HepG2 (cell line): ENCODE results near the gene PIGBOS1. TPM values are rescaled to one million over a fixed set of nuclear protein-coding genes. Genes with fewer than 3 reads are reported as not detected.
A peak's percentile ranks its signal among the peaks of the same experiment; 100 is the strongest.

ENCODE experiments used
- HNF4A ChIP-seq: sonication (generic); formaldehyde crosslinking; IDR thresholded peaks from 2 replicates; pipeline ENCODE4 v1.4.0; 2020; ENCODE audit warnings: missing genetic modification reagents
- KDM4B ChIP-seq: sonication (generic); formaldehyde crosslinking; IDR thresholded peaks from 2 replicates; pipeline ENCODE4 v1.4.0; 2020; ENCODE audit warnings: missing genetic modification reagents
- KLF15 ChIP-seq: sonication (generic); formaldehyde crosslinking; IDR thresholded peaks from 2 replicates; pipeline ENCODE4 v1.8.1; 2023; ENCODE audit warnings: borderline replicate concordance, mild to moderate bottlenecking, inconsistent platforms, missing genetic modification reagents, mixed read lengths
- NFIB ChIP-seq: sonication (generic); formaldehyde crosslinking; IDR thresholded peaks from 2 replicates; pipeline ENCODE4 v1.9.0; 2021; ENCODE audit warnings: missing genetic modification reagents, mild to moderate bottlenecking, borderline replicate concordance
- NFIC ChIP-seq: IDR thresholded peaks from 2 replicates; pipeline ENCODE4 v1.6.1; 2012; ENCODE audit warnings: mild to moderate bottlenecking, low read length, inconsistent platforms
- NR3C1 ChIP-seq: sonication (generic); formaldehyde crosslinking; IDR thresholded peaks from 2 replicates; pipeline ENCODE4 v1.4.0; 2020; ENCODE audit warnings: missing genetic modification reagents
- RAD21 ChIP-seq: fragments of 450-650 bp; formaldehyde crosslinking; IDR thresholded peaks from 2 replicates; pipeline ENCODE4 v1.5.0; 2020; ENCODE audit warnings: mild to moderate bottlenecking
- RNF219 ChIP-seq: sonication (generic); formaldehyde crosslinking; IDR thresholded peaks from 2 replicates; pipeline ENCODE4 v1.5.0; 2020; ENCODE audit warnings: mild to moderate bottlenecking, missing genetic modification reagents
- TEAD3 ChIP-seq: optimal IDR thresholded peaks from 2 replicates; pipeline ENCODE3; 2016; ENCODE audit warnings: borderline replicate concordance
- ZNF44 ChIP-seq: sonication (generic); formaldehyde crosslinking; IDR thresholded peaks from 2 replicates; pipeline ENCODE4 v1.5.1; 2020; ENCODE audit warnings: mild to moderate bottlenecking, missing genetic modification reagents
- polyA plus RNA-seq, 8 experiments: library from polyadenylated mRNA; depleted of rRNA in 3 of 8; stranded (reverse) in 7 of 8; unstranded in 1 of 8; fragments of >200 nt; fragmentation: Illumina TruSeq in 4 of 8; extraction: Trizol in 4 of 8; gene quantifications; 2 replicates each; pipeline versions ENCODE4 v1.2.1 to v1.2.3, GENCODE V29; 2011 to 2016; ENCODE audit warnings: low read depth in 4 of 8, missing spikeins in 1 of 8, mixed read lengths in 1 of 8; ENCODE audit not compliant: insufficient read depth in 1 of 8
- total RNA-seq, 5 experiments: library from RNA; depleted of rRNA; stranded (reverse); fragments of >200 nt; fragmentation: Illumina TruSeq; extraction: Trizol; gene quantifications; 2 replicates each; pipeline ENCODE4 v1.2.3, GENCODE V29; 2016; ENCODE audit warnings: low read depth in 1 of 5
- TF ChIP-seq, protein P1 (sequence below): sonication (generic); formaldehyde crosslinking; conservative IDR thresholded peaks from 2 replicates; pipeline ENCODE4 v1.8.0; 2022; ENCODE audit warnings: low read depth, missing genetic modification reagents
- TF ChIP-seq, protein P2 (sequence below): sonication (generic); formaldehyde crosslinking; IDR thresholded peaks from 2 replicates; pipeline ENCODE4 v1.4.0; 2020; ENCODE audit warnings: mild to moderate bottlenecking, missing genetic modification reagents
- TF ChIP-seq, protein P3 (sequence below): sonication (generic); IDR thresholded peaks from 2 replicates; pipeline ENCODE4 v1.6.1; 2016; ENCODE audit warnings: low read depth, borderline replicate concordance
- TF ChIP-seq, protein P4 (sequence below): sonication (generic); formaldehyde crosslinking; IDR thresholded peaks from 2 replicates; pipeline ENCODE4 v1.4.0; 2020; ENCODE audit warnings: mild to moderate bottlenecking, low read depth, missing genetic modification reagents

Gene PIGBOS1
- total and polyA plus RNA-seq, 2 of the 13 experiments (the other 11 are each of a cell fraction or from before 2014, with no cell fraction given): 14.8 to 22.1 TPM

DNA sequence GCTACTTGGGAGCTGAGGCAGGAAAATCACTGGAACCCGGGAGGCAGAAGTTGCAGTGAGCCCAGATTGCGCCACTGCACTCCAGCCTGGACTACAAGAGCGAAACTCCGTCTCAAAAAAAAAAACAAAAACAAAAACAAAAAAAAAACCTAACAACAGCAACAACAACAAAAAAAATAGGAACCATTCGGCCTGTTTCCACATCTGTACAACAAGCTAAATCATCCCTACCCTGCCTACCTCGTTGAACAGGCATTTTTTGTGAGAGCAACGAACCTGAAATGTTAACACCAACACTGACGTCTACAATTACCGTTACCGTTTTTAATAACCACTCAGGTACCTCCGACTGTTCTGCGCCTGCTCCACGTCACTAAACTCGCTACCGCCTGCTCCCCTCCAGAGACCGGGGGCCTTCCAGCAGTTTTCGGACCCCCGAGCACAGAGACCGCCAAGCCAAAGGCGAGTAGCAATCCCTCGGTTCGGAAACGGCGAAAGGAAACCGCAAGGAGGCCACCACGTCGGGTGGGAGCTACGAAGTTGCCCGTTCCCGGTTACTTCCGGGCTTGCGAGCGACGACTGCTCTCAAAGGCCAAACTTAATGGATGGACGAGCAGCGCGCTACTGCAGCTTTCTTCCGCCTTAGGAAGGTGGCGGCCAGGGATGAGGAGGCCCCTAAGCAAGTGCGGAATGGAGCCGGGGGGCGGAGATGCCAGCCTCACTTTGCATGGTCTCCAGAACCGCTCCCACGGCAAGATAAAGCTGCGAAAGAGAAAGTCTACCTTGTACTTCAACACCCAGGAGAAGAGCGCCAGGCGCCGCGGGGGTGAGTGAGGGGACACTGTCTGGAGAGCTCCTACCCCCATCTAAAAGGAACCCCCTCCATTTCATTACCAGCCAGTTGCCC is at the start of gene PIGBOS1, which contains the start of gene PIGB (continued):
- TF ChIP-seq, protein P1, sequence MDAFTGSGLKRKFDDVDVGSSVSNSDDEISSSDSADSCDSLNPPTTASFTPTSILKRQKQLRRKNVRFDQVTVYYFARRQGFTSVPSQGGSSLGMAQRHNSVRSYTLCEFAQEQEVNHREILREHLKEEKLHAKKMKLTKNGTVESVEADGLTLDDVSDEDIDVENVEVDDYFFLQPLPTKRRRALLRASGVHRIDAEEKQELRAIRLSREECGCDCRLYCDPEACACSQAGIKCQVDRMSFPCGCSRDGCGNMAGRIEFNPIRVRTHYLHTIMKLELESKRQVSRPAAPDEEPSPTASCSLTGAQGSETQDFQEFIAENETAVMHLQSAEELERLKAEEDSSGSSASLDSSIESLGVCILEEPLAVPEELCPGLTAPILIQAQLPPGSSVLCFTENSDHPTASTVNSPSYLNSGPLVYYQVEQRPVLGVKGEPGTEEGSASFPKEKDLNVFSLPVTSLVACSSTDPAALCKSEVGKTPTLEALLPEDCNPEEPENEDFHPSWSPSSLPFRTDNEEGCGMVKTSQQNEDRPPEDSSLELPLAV (CRISPR knock-in tag): no peak
- TF ChIP-seq KLF15 (CRISPR knock-in tag) (no peak), RAD21 (CRISPR knock-in tag) (peak; percentile 30; the same call in 1 of the 2 replicates), NFIB (CRISPR knock-in tag) (no peak), KDM4B (peak; percentile 47; the same call in 1 of the 2 replicates), NR3C1 (CRISPR knock-in tag) (no peak), HNF4A (CRISPR knock-in tag) (0 out of 2 replicates have a peak, but pooled peaks have one; percentile 1), TEAD3 (peak; percentile 56), NFIC (no peak), ZNF44 (CRISPR knock-in tag) (0 out of 2 replicates have a peak, but pooled peaks have one; percentile 36), RNF219 (CRISPR knock-in tag) (peak; percentile 74; the same call in 1 of the 2 replicates)
- TF ChIP-seq, protein P2, sequence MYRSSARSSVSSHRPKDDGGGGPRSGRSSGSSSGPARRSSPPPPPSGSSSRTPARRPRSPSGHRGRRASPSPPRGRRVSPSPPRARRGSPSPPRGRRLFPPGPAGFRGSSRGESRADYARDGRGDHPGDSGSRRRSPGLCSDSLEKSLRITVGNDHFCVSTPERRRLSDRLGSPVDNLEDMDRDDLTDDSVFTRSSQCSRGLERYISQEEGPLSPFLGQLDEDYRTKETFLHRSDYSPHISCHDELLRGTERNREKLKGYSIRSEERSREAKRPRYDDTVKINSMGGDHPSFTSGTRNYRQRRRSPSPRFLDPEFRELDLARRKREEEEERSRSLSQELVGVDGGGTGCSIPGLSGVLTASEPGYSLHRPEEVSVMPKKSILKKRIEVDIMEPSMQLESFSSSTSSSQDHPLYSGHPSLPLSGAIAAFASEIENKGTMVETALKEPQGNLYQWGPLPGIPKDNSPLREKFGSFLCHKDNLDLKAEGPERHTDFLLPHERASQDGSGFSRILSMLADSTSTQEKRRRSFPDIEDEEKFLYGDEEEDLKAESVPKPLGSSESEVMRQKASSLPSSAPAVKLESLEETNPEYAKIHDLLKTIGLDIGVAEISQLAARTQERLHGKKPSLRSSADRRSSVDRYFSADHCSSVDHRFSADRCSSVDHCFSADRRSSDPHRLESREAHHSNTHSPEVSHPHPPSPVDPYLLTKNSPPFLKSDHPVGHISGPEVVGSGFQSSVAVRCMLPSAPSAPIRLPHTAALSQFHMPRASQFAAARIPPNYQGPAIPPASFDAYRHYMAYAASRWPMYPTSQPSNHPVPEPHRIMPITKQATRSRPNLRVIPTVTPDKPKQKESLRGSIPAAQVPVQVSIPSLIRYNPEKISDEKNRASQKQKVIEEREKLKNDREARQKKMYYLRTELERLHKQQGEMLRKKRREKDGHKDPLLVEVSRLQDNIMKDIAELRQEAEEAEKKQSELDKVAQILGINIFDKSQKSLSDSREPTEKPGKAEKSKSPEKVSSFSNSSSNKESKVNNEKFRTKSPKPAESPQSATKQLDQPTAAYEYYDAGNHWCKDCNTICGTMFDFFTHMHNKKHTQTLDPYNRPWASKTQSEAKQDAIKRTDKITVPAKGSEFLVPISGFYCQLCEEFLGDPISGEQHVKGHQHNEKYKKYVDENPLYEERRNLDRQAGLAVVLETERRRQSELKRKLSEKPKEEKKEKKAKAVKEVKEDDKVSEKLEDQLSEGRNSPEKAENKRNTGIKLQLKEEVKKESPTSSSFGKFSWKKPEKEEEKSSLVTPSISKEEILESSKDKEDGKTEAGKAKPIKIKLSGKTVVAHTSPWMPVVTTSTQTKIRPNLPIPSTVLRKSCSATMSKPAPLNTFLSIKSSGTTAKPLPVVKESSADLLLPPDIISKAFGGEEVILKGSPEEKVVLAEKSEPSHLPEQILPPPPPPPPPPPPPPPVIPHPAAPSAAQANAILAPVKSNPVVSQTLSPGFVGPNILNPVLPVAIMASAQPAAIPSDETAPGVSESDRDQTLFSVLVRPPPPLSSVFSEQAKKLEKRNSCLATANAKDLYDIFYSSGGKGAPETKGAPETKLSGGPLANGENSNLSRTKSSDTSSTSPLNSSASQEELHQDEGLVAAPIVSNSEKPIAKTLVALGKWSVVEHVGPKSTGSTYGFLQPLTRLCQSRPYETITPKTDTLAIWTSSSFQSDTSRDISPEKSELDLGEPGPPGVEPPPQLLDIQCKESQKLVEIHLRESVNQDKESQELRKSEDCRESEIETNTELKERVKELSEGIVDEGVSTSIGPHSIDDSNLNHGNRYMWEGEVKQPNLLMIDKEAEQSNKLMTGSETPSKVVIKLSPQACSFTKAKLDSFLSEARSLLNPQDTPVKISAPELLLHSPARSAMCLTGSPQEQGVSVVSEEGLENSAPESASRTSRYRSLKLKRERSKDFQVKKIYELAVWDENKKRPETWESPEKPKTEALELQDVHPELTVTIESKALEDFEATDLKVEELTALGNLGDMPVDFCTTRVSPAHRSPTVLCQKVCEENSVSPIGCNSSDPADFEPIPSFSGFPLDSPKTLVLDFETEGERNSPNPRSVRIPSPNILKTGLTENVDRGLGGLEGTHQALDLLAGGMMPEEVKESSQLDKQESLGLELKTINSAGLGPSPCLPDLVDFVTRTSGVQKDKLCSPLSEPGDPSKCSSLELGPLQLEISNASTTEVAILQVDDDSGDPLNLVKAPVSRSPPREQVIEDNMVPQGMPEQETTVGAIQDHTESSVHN: 0 out of 2 replicates have a peak, but pooled peaks have one; percentile 52
- TF ChIP-seq, protein P3, sequence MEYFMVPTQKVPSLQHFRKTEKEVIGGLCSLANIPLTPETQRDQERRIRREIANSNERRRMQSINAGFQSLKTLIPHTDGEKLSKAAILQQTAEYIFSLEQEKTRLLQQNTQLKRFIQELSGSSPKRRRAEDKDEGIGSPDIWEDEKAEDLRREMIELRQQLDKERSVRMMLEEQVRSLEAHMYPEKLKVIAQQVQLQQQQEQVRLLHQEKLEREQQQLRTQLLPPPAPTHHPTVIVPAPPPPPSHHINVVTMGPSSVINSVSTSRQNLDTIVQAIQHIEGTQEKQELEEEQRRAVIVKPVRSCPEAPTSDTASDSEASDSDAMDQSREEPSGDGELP: no peak
- TF ChIP-seq, protein P4, sequence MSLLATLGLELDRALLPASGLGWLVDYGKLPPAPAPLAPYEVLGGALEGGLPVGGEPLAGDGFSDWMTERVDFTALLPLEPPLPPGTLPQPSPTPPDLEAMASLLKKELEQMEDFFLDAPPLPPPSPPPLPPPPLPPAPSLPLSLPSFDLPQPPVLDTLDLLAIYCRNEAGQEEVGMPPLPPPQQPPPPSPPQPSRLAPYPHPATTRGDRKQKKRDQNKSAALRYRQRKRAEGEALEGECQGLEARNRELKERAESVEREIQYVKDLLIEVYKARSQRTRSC: no peak
